ENCODE measurements around the gene CANT1. TPM values are rescaled to one million over a fixed set of nuclear protein-coding genes. Genes with fewer than 3 reads are reported as not detected.

The CANT1 gene
- total and polyA plus RNA-seq, 4 donors = 6.2 to 20.0 (median 16.4) TPM

- Histone ChIP-seq H3K27me3 (ENCODE audit: control insufficient read depth in 4 of 4, insufficient read depth in 4 of 4, low read length in 3 of 4) (no peaks in the 10 kb centered on the region), H3K4me3 (ENCODE audit: low read depth in 1 of 3, low read length in 3 of 3) (peak overlapping the region in 2 of 3 donors; percentile 17 to 25), H3K9me3 (ENCODE audit: control insufficient read depth in 4 of 4, low read length in 3 of 4) (no peaks in the 10 kb centered on the region), H3K4me1 (ENCODE audit: control insufficient read depth in 4 of 4, insufficient read depth in 4 of 4, low read length in 3 of 4) (peaks cover 0 to 3% (median 1%) of the 10 kb centered on the region in 4 donors), H3K9ac (ENCODE audit: low read depth in 1 of 2, low read length in 2 of 2) (no peak overlapping the region), H3K27ac (ENCODE audit: low read depth in 1 of 2, low read length in 2 of 2) (peak overlapping the region; percentile 74), H3K36me3 (ENCODE audit: control insufficient read depth in 4 of 4, insufficient read depth in 3 of 4, low read depth in 1 of 4, low read length in 3 of 4) (peaks cover 1 to 12% (median 8%) of the 10 kb centered on the region in 4 donors)
- DNase-seq (ENCODE audit: low spot score) = no peak
- WGBS = 16% methylated on average over 15 of the region's 15 CpGs
- TF ChIP-seq JUND (IDR thresholded peaks at IDR 0.05) (peak; percentile 56 to 58), FOXA2 (IDR thresholded peaks at IDR 0.05) (no peak), RXRA (IDR thresholded peaks at IDR 0.05) (no peak), HNF4G (IDR thresholded peaks at IDR 0.05) (no peak), ZBTB33 (IDR thresholded peaks at IDR 0.05) (no peak)
Observed at GRCh38 chr17:78986649-78987328, 22.8 kb downstream of the CANT1 start.

GRCh38 chr17:78986048-78986648, 23.4 kb downstream of the CANT1 start:
- 44% methylated on average over 6 of the region's 6 CpGs for WGBS
- H3K4me1 ChIP-seq (ENCODE audit: control insufficient read depth in 4 of 4, insufficient read depth in 4 of 4, low read length in 3 of 4) = peaks cover 0 to 3% (median 1%) of the 10 kb centered on the region in 4 donors
- TF ChIP-seq RAD21 (IDR thresholded peaks at IDR 0.05) (peak; percentile 58 to 64), ZBTB33 (IDR thresholded peaks at IDR 0.05) (no peak)
- no peak overlapping the region for H3K4me3 ChIP-seq (ENCODE audit: low read depth in 1 of 3, low read length in 3 of 3)
- no peak overlapping the region for H3K9ac ChIP-seq (ENCODE audit: low read depth in 1 of 2, low read length in 2 of 2)
- H3K27ac ChIP-seq (ENCODE audit: low read depth in 1 of 2, low read length in 2 of 2) = peak overlapping the region; percentile 74
- peaks cover 1 to 9% (median 4%) of the 10 kb centered on the region in 4 donors for H3K36me3 ChIP-seq (ENCODE audit: control insufficient read depth in 4 of 4, insufficient read depth in 3 of 4, low read depth in 1 of 4, low read length in 3 of 4)
- no peaks in the 10 kb centered on the region for H3K9me3 ChIP-seq (ENCODE audit: control insufficient read depth in 4 of 4, low read length in 3 of 4)
- DNase-seq (ENCODE audit: low spot score) = no peak
- no peaks in the 10 kb centered on the region for H3K27me3 ChIP-seq (ENCODE audit: control insufficient read depth in 4 of 4, insufficient read depth in 4 of 4, low read length in 3 of 4)

GRCh38 chr17:78985395-78985794, 24.2 kb downstream of the CANT1 start:
- no peak for TF ChIP-seq FOXA1 (IDR thresholded peaks at IDR 0.05)
- no peak for TF ChIP-seq ATF3 (IDR thresholded peaks at IDR 0.05)
- no peak for TF ChIP-seq NR2F2 (IDR thresholded peaks at IDR 0.05)
- H3K9me3 ChIP-seq (ENCODE audit: control insufficient read depth in 4 of 4, low read length in 3 of 4) = no peaks in the 10 kb centered on the region
- H3K4me1 ChIP-seq (ENCODE audit: control insufficient read depth in 4 of 4, insufficient read depth in 4 of 4, low read length in 3 of 4) = peaks cover 0 to 3% (median 1%) of the 10 kb centered on the region in 4 donors
- no peak overlapping the region for H3K9ac ChIP-seq (ENCODE audit: low read depth in 1 of 2, low read length in 2 of 2)
- H3K27me3 ChIP-seq (ENCODE audit: control insufficient read depth in 4 of 4, insufficient read depth in 4 of 4, low read length in 3 of 4) = no peaks in the 10 kb centered on the region
- no peak overlapping the region for H3K27ac ChIP-seq (ENCODE audit: low read depth in 1 of 2, low read length in 2 of 2)
- no peak for DNase-seq (ENCODE audit: low spot score)
- peaks cover 0 to 3% (median 1%) of the 10 kb centered on the region in 4 donors for H3K36me3 ChIP-seq (ENCODE audit: control insufficient read depth in 4 of 4, insufficient read depth in 3 of 4, low read depth in 1 of 4, low read length in 3 of 4)
- H3K4me3 ChIP-seq (ENCODE audit: low read depth in 1 of 3, low read length in 3 of 3) = no peak overlapping the region
- 94% methylated on average over 5 of the region's 5 CpGs for WGBS

Data from liver (tissue), 9 donors.